HCT116 (cell line): Measurements from ENCODE around the gene RTN4. TPM values are rescaled to one million over a fixed set of nuclear protein-coding genes. Genes with fewer than 3 reads are reported as not detected.

Experiments used
- ATAC-seq: fragments of 200-7000 bp; cut with Tn5 transposase; 2 replicates; pipeline ENCODE4 v1.9.1; 2020; ENCODE audit warnings: mild to moderate bottlenecking, moderate library complexity
- BruUV-seq: library from RNA; stranded (reverse); fragments of 400-500 nt; replicated peaks from 2 replicates; lab custom pipeline; 2021; lab: Mats Ljungman, UMichigan
- CTCF ChIA-PET: fragments of 300-600 bp; sonication (Branson Sonifier 250); formaldehyde crosslinking; loops from one replicate; lab custom pipeline; 2021; ENCODE audit warnings: antibody characterized with exemption; lab: Charles Lee
- POLR2A ChIA-PET: fragments of 300-600, 350-600 bp; sonication (Branson Sonifier 250); formaldehyde crosslinking; loops from one replicate; lab custom pipeline; 2021; ENCODE audit warnings: antibody characterized with exemption; lab: Charles Lee
- RAD21 ChIA-PET, 2 experiments: fragments of 300-600 bp; sonication (Branson Sonifier 250); formaldehyde crosslinking; loops; one replicate each; lab custom pipeline; 2023; ENCODE audit warnings: low total read pairs in 2 of 2; ENCODE audit not compliant: uncharacterized antibody in 2 of 2, unreplicated experiment in 2 of 2, low non-redundant PET in 1 of 2; lab: Charles Lee
- DNase-seq: peaks from one replicate; pipeline ENCODE4 v3.0.0-alpha.2; 2010; ENCODE audit warnings: low read depth, low spot score
- H2AFZ ChIP-seq: fragments of 200-600 bp; shearing (Covaris generic), sonication (generic); 2 replicates; pipeline ENCODE4 v1.6.1; 2017; ENCODE audit warnings: low read depth, mixed run types, mixed read lengths, antibody characterized with exemption, low read length; ENCODE audit not compliant: poor library complexity, severe bottlenecking
- H3K27ac ChIP-seq: 2 replicates; pipeline ENCODE4 v1.5.1; 2012; ENCODE audit warnings: low read depth, low read length
- H3K27me3 ChIP-seq: fragments of 200-600 bp; sonication (generic); 2 replicates; pipeline ENCODE4 v1.6.1; 2016; ENCODE audit warnings: mixed run types, low read length, mixed read lengths; ENCODE audit not compliant: insufficient read depth
- H3K36me3 ChIP-seq, 2 experiments: fragments of 200-500 bp in 1 of 2; fragments of 200-600 bp in 1 of 2; sonication (Bioruptor generic) in 1 of 2; sonication (generic) in 1 of 2; 2 replicates each; pipeline versions ENCODE4 v1.5.1 to v1.6.1; 2014 to 2016; ENCODE audit warnings: low read length in 2 of 2, inconsistent platforms in 1 of 2, mixed read lengths in 1 of 2, mixed run types in 1 of 2; ENCODE audit not compliant: insufficient read depth in 2 of 2, control insufficient read depth in 1 of 2
- H3K4me1 ChIP-seq, 2 experiments: fragments of 200-600 bp in 1 of 2; sonication (generic) in 1 of 2; 2 replicates each; pipeline versions ENCODE4 v1.5.1 to v1.6.1; 2012 to 2017; ENCODE audit warnings: low read length in 2 of 2, inconsistent platforms in 1 of 2, mild to moderate bottlenecking in 1 of 2, mixed read lengths in 1 of 2, mixed run types in 1 of 2, moderate library complexity in 1 of 2; ENCODE audit not compliant: insufficient read depth in 2 of 2, control insufficient read depth in 1 of 2
- H3K4me2 ChIP-seq: fragments of 200-600 bp; sonication (generic); 2 replicates; pipeline ENCODE4 v1.6.1; 2017; ENCODE audit warnings: mixed run types, low read length, mixed read lengths
- H3K4me3 ChIP-seq, 2 experiments: fragments of 200-600 bp in 1 of 2; sonication (generic) in 1 of 2; replicated peaks in 1 of 2; 2 replicates each; pipeline ENCODE4 v1.5.1; 2011 to 2016; ENCODE audit warnings: low read length in 2 of 2, control low read depth in 1 of 2, low read depth in 1 of 2, mild to moderate bottlenecking in 1 of 2, mixed read lengths in 1 of 2, mixed run types in 1 of 2
- H3K79me2 ChIP-seq: fragments of 200-600 bp; sonication (generic); 2 replicates; pipeline ENCODE4 v1.6.1; 2017; ENCODE audit warnings: mild to moderate bottlenecking, mixed run types, low read length, moderate library complexity, mixed read lengths; ENCODE audit not compliant: insufficient read depth
- H3K9ac ChIP-seq: fragments of 200-600 bp; sonication (generic); 2 replicates; pipeline ENCODE4 v1.6.1; 2016; ENCODE audit warnings: low read length, mixed read lengths
- H3K9me2 ChIP-seq: fragments of 200-600 bp; sonication (generic), shearing (Covaris generic); 2 replicates; pipeline ENCODE4 v1.6.1; 2017; ENCODE audit warnings: mixed run types, mild to moderate bottlenecking, moderate library complexity; ENCODE audit not compliant: insufficient read depth
- H3K9me3 ChIP-seq, 2 experiments: fragments of 200-500 bp in 1 of 2; fragments of 200-600 bp in 1 of 2; sonication (Bioruptor generic) in 1 of 2; sonication (generic) in 1 of 2; 2 replicates each; pipeline ENCODE4 v1.6.1; 2014 to 2017; ENCODE audit warnings: low read length in 2 of 2, mixed read lengths in 2 of 2, inconsistent platforms in 1 of 2, low read depth in 1 of 2, mild to moderate bottlenecking in 1 of 2, mixed run types in 1 of 2, moderate library complexity in 1 of 2; ENCODE audit not compliant: control insufficient read depth in 1 of 2, insufficient read depth in 1 of 2
- H4K20me1 ChIP-seq: fragments of 200-600 bp; sonication (generic), shearing (Covaris generic); 2 replicates; pipeline ENCODE4 v1.6.1; 2017; ENCODE audit warnings: mixed run types, mild to moderate bottlenecking, moderate library complexity; ENCODE audit not compliant: insufficient read depth
- EGR1 ChIP-seq: IDR thresholded peaks from 2 replicates; pipeline ENCODE4 v1.6.1; 2012; ENCODE audit warnings: low read depth
- EZH2phosphoT487 ChIP-seq: fragments of 200-600 bp; IDR thresholded peaks from 2 replicates; pipeline ENCODE4 v1.6.1; 2018; ENCODE audit warnings: antibody characterized with exemption, borderline replicate concordance
- FOSL1 ChIP-seq: IDR thresholded peaks from 2 replicates; pipeline ENCODE4 v1.6.1; 2012; ENCODE audit warnings: low read depth
- JUND ChIP-seq: IDR thresholded peaks from 2 replicates; pipeline ENCODE4 v1.6.1; 2012
- POLR2A ChIP-seq: IDR thresholded peaks from 2 replicates; pipeline ENCODE4 v1.7.0; 2011; ENCODE audit warnings: borderline replicate concordance; ENCODE audit not compliant: insufficient read depth, insufficient read length; ENCODE audit errors: extremely low read depth
- POLR2AphosphoS5 ChIP-seq: IDR thresholded peaks from 2 replicates; pipeline ENCODE4 v1.6.1; 2011; ENCODE audit warnings: mild to moderate bottlenecking, low read depth, low read length, moderate library complexity
- RAD21 ChIP-seq: IDR thresholded peaks from 2 replicates; pipeline ENCODE4 v1.6.1; 2012; ENCODE audit warnings: low read depth, mild to moderate bottlenecking
- SP1 ChIP-seq: IDR thresholded peaks from 2 replicates; pipeline ENCODE4 v1.6.1; 2012; ENCODE audit warnings: low read depth
- SRF ChIP-seq: IDR thresholded peaks from 2 replicates; pipeline ENCODE4 v1.6.1; 2012; ENCODE audit warnings: low read depth
- TCF7L2 ChIP-seq: IDR thresholded peaks from 2 replicates; pipeline ENCODE4 v1.7.0; 2011; ENCODE audit warnings: borderline replicate concordance, inconsistent platforms; ENCODE audit not compliant: insufficient read depth, insufficient read length; ENCODE audit errors: extremely low read depth
- YY1 ChIP-seq: IDR thresholded peaks from 2 replicates; pipeline ENCODE4 v1.6.1; 2011; ENCODE audit warnings: low read length, low read depth, moderate library complexity, mild to moderate bottlenecking; ENCODE audit not compliant: insufficient replicate concordance; ENCODE audit errors: extremely low read depth
- ZFX ChIP-seq: fragments of 450-650 bp; IDR thresholded peaks from 2 replicates; pipeline ENCODE4 v1.6.1; 2017
- ZNF274 ChIP-seq: fragments of 200-500 bp; sonication (Bioruptor generic); IDR thresholded peaks from 2 replicates; pipeline ENCODE4 v1.6.1; 2014; ENCODE audit warnings: mild to moderate bottlenecking, low read depth, low read length, inconsistent platforms
- intact Hi-C: fragments of 100-400 bp; cut with micrococcal nuclease; formaldehyde crosslinking; loops from 2 replicates; pipeline ENCODE4 v1.10.0; 2022
- total RNA-seq: library from RNA; stranded (reverse); gene quantifications from one replicate; pipeline ENCODE4 v1.2.1, GENCODE V29; 2021; ENCODE audit not compliant: unreplicated experiment
- TF ChIP-seq, protein P1 (sequence below), 3 experiments: fragments of 200-600 bp in 1 of 3; sonication (generic) in 1 of 3; IDR thresholded peaks in 2 of 3; conservative IDR thresholded peaks in 1 of 3; 2 replicates each; pipeline ENCODE4 v1.5.1; 2012 to 2017; ENCODE audit warnings: low read depth in 2 of 3, low read length in 2 of 3, antibody characterized with exemption in 1 of 3, borderline replicate concordance in 1 of 3, control low read depth in 1 of 3, mild to moderate bottlenecking in 1 of 3, mixed read lengths in 1 of 3, mixed run types in 1 of 3, moderate library complexity in 1 of 3; ENCODE audit not compliant: insufficient read depth in 1 of 3
- TF ChIP-seq, protein P2 (sequence below): IDR thresholded peaks from 2 replicates; pipeline ENCODE4 v1.6.1; 2012; ENCODE audit warnings: low read depth
- TF ChIP-seq, protein P3 (sequence below): IDR thresholded peaks from 2 replicates; pipeline ENCODE4 v1.6.1; 2012
- TF ChIP-seq, protein P4 (sequence below): IDR thresholded peaks from 2 replicates; pipeline ENCODE4 v1.6.1; 2012

The RTN4 gene
- total RNA-seq, 1 experiment from 2014 or later: 221 TPM

DNA sequence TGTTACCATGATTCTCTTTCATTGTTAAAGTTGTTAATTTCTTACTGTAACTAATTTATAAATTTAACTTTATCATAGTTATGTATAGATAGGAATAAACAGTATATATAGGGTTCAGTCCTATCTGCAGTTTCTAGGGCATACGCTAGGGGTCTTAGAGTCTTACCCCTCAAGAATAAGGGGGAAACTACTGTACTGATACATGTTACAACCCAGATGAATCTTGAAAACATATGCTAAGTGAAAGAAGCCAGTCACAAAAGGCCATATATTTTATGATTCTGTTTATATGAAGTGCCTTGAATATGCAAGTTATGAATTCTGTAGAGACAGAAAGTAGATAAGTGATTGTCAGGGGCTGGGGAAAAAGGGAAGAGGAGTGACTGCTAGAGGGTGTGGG lies 52.4 kb downstream of the RTN4 start:
- H3K36me3 ChIP-seq: no peaks in the 10 kb centered on the region
- H3K27me3 ChIP-seq: no peaks in the 10 kb centered on the region
- no TSS peak for BruUV-seq
- H3K79me2 ChIP-seq: peaks cover 100% of the 10 kb centered on the region
- no peak for ATAC-seq
- no peaks in the 10 kb centered on the region for H3K9me2 ChIP-seq
- intact Hi-C loops: no loop called here
- no peak for DNase-seq
- no peak overlapping the region for H2AFZ ChIP-seq
- H3K4me1 ChIP-seq: peaks cover 7 to 8% of the 10 kb centered on the region in 2 experiments; a peak in 2 of 4 replicates
- no peak overlapping the region for H3K27ac ChIP-seq
- TF ChIP-seq TCF7L2 (no peak), JUND (no peak)
- H3K9me3 ChIP-seq: no peaks in the 10 kb centered on the region
- POLR2A ChIA-PET: no interaction called here
- H3K9ac ChIP-seq: no peak overlapping the region
- RAD21 ChIA-PET: no interaction called here
- peaks cover 56% of the 10 kb centered on the region for H4K20me1 ChIP-seq
- no peak overlapping the region for H3K4me3 ChIP-seq
- CTCF ChIA-PET: no interaction called here
- no peak overlapping the region for H3K4me2 ChIP-seq

DNA sequence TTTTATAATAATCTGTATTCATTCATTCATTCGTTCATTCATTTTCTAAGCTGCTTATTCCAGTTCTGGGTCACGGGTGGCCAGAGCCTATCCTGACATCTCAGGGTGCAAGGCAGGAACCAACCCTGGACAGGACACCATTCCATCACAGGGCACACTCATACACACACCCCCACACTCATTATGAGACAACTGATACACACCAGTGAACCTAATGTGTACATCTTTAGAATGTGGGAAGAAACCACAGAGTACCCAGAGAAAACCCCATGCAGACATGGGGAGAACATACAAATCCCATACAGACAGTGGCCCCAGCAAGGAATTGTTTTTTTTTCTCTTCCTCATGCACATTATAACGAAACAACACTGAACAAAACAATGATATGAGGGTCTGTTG lies 54.7 kb downstream of the RTN4 start:
- Histone ChIP-seq H3K4me1 (peaks cover 7 to 8% of the 10 kb centered on the region in 2 experiments; a peak in 2 of 4 replicates), H3K9me3 (no peaks in the 10 kb centered on the region), H3K4me3 (no peak overlapping the region), H3K36me3 (no peaks in the 10 kb centered on the region), H2AFZ (no peak overlapping the region), H3K79me2 (peaks cover 100% of the 10 kb centered on the region), H3K27ac (no peak overlapping the region), H3K4me2 (no peak overlapping the region), H4K20me1 (peaks cover 48% of the 10 kb centered on the region), H3K27me3 (no peaks in the 10 kb centered on the region), H3K9me2 (no peaks in the 10 kb centered on the region), H3K9ac (no peak overlapping the region)
- ChIA-PET POLR2A (no interaction called here), RAD21 (no interaction called here), CTCF (no interaction called here)
- BruUV-seq: no TSS peak
- no peak for TF ChIP-seq YY1
- TF ChIP-seq RAD21: no peak
- no peak for TF ChIP-seq EZH2phosphoT487
- TF ChIP-seq, protein P1, sequence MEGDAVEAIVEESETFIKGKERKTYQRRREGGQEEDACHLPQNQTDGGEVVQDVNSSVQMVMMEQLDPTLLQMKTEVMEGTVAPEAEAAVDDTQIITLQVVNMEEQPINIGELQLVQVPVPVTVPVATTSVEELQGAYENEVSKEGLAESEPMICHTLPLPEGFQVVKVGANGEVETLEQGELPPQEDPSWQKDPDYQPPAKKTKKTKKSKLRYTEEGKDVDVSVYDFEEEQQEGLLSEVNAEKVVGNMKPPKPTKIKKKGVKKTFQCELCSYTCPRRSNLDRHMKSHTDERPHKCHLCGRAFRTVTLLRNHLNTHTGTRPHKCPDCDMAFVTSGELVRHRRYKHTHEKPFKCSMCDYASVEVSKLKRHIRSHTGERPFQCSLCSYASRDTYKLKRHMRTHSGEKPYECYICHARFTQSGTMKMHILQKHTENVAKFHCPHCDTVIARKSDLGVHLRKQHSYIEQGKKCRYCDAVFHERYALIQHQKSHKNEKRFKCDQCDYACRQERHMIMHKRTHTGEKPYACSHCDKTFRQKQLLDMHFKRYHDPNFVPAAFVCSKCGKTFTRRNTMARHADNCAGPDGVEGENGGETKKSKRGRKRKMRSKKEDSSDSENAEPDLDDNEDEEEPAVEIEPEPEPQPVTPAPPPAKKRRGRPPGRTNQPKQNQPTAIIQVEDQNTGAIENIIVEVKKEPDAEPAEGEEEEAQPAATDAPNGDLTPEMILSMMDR (IDR thresholded peaks at IDR 0.05 in 2 of 3, conservative IDR thresholded peaks at IDR 0.05 in 1 of 3; ENCODE audit: borderline replicate concordance in 1 of 3, insufficient read depth in 1 of 3, low read depth in 2 of 3, low read length in 2 of 3): no peak
- no peak for TF ChIP-seq ZFX
- TF ChIP-seq, protein P2, sequence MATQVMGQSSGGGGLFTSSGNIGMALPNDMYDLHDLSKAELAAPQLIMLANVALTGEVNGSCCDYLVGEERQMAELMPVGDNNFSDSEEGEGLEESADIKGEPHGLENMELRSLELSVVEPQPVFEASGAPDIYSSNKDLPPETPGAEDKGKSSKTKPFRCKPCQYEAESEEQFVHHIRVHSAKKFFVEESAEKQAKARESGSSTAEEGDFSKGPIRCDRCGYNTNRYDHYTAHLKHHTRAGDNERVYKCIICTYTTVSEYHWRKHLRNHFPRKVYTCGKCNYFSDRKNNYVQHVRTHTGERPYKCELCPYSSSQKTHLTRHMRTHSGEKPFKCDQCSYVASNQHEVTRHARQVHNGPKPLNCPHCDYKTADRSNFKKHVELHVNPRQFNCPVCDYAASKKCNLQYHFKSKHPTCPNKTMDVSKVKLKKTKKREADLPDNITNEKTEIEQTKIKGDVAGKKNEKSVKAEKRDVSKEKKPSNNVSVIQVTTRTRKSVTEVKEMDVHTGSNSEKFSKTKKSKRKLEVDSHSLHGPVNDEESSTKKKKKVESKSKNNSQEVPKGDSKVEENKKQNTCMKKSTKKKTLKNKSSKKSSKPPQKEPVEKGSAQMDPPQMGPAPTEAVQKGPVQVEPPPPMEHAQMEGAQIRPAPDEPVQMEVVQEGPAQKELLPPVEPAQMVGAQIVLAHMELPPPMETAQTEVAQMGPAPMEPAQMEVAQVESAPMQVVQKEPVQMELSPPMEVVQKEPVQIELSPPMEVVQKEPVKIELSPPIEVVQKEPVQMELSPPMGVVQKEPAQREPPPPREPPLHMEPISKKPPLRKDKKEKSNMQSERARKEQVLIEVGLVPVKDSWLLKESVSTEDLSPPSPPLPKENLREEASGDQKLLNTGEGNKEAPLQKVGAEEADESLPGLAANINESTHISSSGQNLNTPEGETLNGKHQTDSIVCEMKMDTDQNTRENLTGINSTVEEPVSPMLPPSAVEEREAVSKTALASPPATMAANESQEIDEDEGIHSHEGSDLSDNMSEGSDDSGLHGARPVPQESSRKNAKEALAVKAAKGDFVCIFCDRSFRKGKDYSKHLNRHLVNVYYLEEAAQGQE: no peak
- TF ChIP-seq, protein P3, sequence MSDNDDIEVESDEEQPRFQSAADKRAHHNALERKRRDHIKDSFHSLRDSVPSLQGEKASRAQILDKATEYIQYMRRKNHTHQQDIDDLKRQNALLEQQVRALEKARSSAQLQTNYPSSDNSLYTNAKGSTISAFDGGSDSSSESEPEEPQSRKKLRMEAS: no peak
- TF ChIP-seq FOSL1: no peak
- TF ChIP-seq POLR2AphosphoS5: no peak
- TF ChIP-seq POLR2A: no peak
- TF ChIP-seq EGR1: no peak
- no peak for TF ChIP-seq SRF
- TF ChIP-seq, protein P4, sequence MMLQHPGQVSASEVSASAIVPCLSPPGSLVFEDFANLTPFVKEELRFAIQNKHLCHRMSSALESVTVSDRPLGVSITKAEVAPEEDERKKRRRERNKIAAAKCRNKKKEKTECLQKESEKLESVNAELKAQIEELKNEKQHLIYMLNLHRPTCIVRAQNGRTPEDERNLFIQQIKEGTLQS: no peak
- no peak for TF ChIP-seq ZNF274
- no peak for TF ChIP-seq SP1
- no peak for DNase-seq
- no peak for ATAC-seq
- intact Hi-C loops: no loop called here
